GM19035 (cell line): Measurements from ENCODE around the gene RHO.
"Not testable (repeated sequence)": the region's sequence is repeated elsewhere in the genome, so short reads cannot be mapped to it uniquely, and the experiment has no call there.

Experiments
- ATAC-seq: cut with Tn5 transposase; IDR thresholded peaks from one replicate; pipeline ENCODE4 v1.9.1; 2021; ENCODE audit not compliant: unreplicated experiment

Gene RHO

GRCh38 chr3:129542747-129543146 lies 14.3 kb downstream of the RHO start:
- ATAC-seq = no peak

GRCh38 chr3:129543156-129543790 lies 14.8 kb downstream of the RHO start, which contains the start of gene H1-8:
H1-8 (plus strand) TSS chr3:129543175; CDS start chr3:129543219, 44 bp downstream.
- no peak for ATAC-seq

GRCh38 chr3:129543999-129544398 lies 15.6 kb downstream of the RHO start:
- ATAC-seq = no peak

- ATAC-seq = not testable (repeated sequence)
Observed at GRCh38 chr3:129545951-129546350, 17.5 kb downstream of the RHO start.

GRCh38 chr3:129547241-129547640 lies 18.8 kb downstream of the RHO start:
- ATAC-seq = no peak

GRCh38 chr3:129548104-129548965 lies 19.9 kb downstream of the RHO start:
- ATAC-seq = no peak

- no peak for ATAC-seq
Observed at GRCh38 chr3:129549006-129549800, 20.8 kb downstream of the RHO start.

GRCh38 chr3:129549805-129550204 lies 21.4 kb downstream of the RHO start:
- no peak for ATAC-seq

- no peak for ATAC-seq
Observed at GRCh38 chr3:129552287-129553050, 24.0 kb downstream of the RHO start.

GRCh38 chr3:129553171-129553570 lies 24.7 kb downstream of the RHO start:
- no peak for ATAC-seq

- ATAC-seq = no peak
Observed at GRCh38 chr3:129553719-129554118, 25.3 kb downstream of the RHO start.

GRCh38 chr3:129554356-129555152 lies 26.1 kb downstream of the RHO start:
- ATAC-seq = no peak

GRCh38 chr3:129555153-129555550 lies 26.7 kb downstream of the RHO start:
- ATAC-seq = no peak

GRCh38 chr3:129555616-129556357 lies 27.3 kb downstream of the RHO start:
- no peak for ATAC-seq

- ATAC-seq = no peak
Observed at GRCh38 chr3:129556358-129556695, 27.9 kb downstream of the RHO start.

- ATAC-seq = no peak
Observed at GRCh38 chr3:129556890-129557547, 28.6 kb downstream of the RHO start.

- no peak for ATAC-seq
Observed at GRCh38 chr3:129557548-129557894, 29.1 kb downstream of the RHO start.

- ATAC-seq = no peak
Observed at GRCh38 chr3:129558081-129558771, 29.8 kb downstream of the RHO start.
